ENCODE measurements around the gene RAB8A. TPM values are rescaled to one million over a fixed set of nuclear protein-coding genes. Genes with fewer than 3 reads are reported as not detected.

Gene RAB8A
- total RNA-seq, 1 donor from 2014 or later, result 29.2 TPM

- DNase-seq (ENCODE audit: low read depth), result no peak
Measured at GRCh38 chr19:16139752-16140151, 28.1 kb downstream of the RAB8A start.

- no peak for DNase-seq (ENCODE audit: low read depth)
Measured at GRCh38 chr19:16141043-16141442, 29.4 kb downstream of the RAB8A start.

GRCh38 chr19:16142032-16142580 is 30.4 kb downstream of the RAB8A start:
- DNase-seq (ENCODE audit: low read depth), result no peak

GRCh38 chr19:16143399-16144215 is 31.9 kb downstream of the RAB8A start, which contains the start of gene HSH2D:
TSS of gene HSH2D (plus strand) at chr19:16143685. CDS start at chr19:16148751, 5,066 bp downstream.
- DNase-seq (ENCODE audit: low read depth), result no peak

- DNase-seq (ENCODE audit: low read depth), result no peak
Measured at GRCh38 chr19:16144216-16144581, 32.5 kb downstream of the RAB8A start.

- DNase-seq (ENCODE audit: low read depth), result no peak
Measured at GRCh38 chr19:16146112-16146511, 34.4 kb downstream of the RAB8A start.

- no peak for DNase-seq (ENCODE audit: low read depth)
Measured at GRCh38 chr19:16148443-16149229, 36.9 kb downstream of the RAB8A start.

- DNase-seq (ENCODE audit: low read depth), result no peak
Measured at GRCh38 chr19:16153582-16154336, 42.1 kb downstream of the RAB8A start.

GRCh38 chr19:16154557-16154956 is 42.9 kb downstream of the RAB8A start:
- DNase-seq (ENCODE audit: low read depth), result no peak

GRCh38 chr19:16155128-16155527 is 43.4 kb downstream of the RAB8A start:
- no peak for DNase-seq (ENCODE audit: low read depth)

- no peak for DNase-seq (ENCODE audit: low read depth)
Measured at GRCh38 chr19:16156904-16157303, 45.2 kb downstream of the RAB8A start.

- DNase-seq (ENCODE audit: low read depth), result no peak
Measured at GRCh38 chr19:16157601-16158000, 45.9 kb downstream of the RAB8A start.

- DNase-seq (ENCODE audit: low read depth), result no peak
Measured at GRCh38 chr19:16159655-16160054, 48.0 kb downstream of the RAB8A start.

GRCh38 chr19:16160445-16160942 is 48.8 kb downstream of the RAB8A start:
- no peak for DNase-seq (ENCODE audit: low read depth)

GRCh38 chr19:16160943-16161560 is 49.4 kb downstream of the RAB8A start:
- DNase-seq (ENCODE audit: low read depth), result peak; percentile 70

GRCh38 chr19:16161840-16162239 is 50.2 kb downstream of the RAB8A start:
- peak; percentile 49 for DNase-seq (ENCODE audit: low read depth)

- no peak for DNase-seq (ENCODE audit: low read depth)
Measured at GRCh38 chr19:16164222-16164890, 52.7 kb downstream of the RAB8A start.

- no peak for DNase-seq (ENCODE audit: low read depth)
Measured at GRCh38 chr19:16166417-16166816, 54.7 kb downstream of the RAB8A start.

GRCh38 chr19:16167055-16167454 is 55.4 kb downstream of the RAB8A start:
- no peak for DNase-seq (ENCODE audit: low read depth)

GRCh38 chr19:16168465-16169081 is 56.9 kb downstream of the RAB8A start:
- DNase-seq (ENCODE audit: low read depth), result no peak
